ENCODE results near the gene EIF3B.

- TF ChIP-seq CTCF (IDR thresholded peaks at IDR 0.05; ENCODE audit: insufficient read depth, low read depth, low read length) (no peak), EZH2 (IDR thresholded peaks at IDR 0.05; ENCODE audit: insufficient read depth, low read length) (no peak)
These were observed 24.1 kb upstream of the EIF3B start for GRCh38 chr7:2330493-2330892.
